HL-60/S4 treated with phorbol 12-myristate 13-acetate at 8.2 ng/mL for 4 days and 3 days (cell line): ENCODE results near the gene ABCC3.

Experiments used
- in situ Hi-C: fragments of 300-500 bp; cut with MboI; formaldehyde crosslinking; loops from 2 replicates; pipeline ENCODE4 v1.15.0; 2022; ENCODE audit warnings: low sequenced_read_pairs

The ABCC3 gene

DNA sequence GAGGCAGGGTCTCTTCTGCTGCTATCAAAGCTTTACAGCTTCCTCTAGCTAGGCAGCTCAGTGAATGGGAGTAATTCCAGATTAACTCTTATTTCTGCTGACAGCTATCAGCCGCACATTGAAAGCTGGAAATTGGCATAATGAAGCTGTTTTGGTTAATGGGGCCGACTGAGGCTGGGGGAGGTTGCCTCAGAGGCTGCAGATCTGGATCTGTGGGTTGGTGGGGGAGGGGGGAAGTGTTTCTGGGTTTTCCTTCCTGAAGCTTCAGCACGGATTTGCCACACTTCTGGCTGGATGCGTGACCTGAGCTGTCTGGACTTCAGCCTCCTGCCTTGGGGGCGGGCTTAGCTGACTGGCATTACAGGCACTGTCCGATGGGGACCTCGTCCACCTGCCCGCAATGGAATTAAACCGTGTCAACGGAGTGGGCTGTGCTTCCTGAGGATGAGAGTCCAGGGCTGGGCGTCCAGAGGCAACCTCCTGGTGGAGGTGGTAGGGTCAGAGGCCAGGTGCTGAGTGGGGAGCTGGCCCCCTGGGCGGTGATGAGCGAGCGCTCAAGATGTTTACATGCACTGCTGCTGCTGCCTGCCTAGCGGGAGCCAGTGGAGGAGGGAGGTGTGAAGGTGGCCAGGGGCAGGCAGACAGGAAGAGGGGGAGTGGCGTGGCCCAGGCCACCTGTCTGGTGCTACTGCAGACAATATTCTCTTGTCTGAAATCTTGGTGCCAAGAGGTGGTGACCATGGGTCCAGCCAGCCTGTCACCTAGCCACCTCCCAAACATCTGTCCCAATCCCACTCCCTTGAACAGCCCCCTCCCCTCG, 6.7 kb upstream of the ABCC3 start:
- in situ Hi-C loops, result no loop called here

DNA sequence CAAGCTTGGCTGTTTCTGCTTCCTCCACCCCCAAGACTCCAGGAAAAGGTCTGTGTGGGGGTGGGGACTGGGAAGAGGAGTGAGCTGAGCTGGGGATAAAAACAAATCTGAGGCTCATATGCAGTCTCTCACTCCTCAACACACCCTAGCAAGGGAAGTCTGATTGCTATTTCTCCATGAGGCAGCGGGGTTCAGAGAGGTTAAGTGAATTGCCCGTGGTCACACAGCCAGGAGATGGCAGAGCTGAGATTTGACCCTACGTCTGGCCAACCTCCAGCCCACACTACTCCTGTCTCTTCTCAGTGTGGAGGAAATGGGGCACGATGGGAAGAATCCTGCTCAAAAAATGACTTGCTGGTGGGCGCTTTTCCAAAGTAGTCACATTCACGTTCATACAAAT, 4.8 kb upstream of the ABCC3 start:
- in situ Hi-C loops, result no loop called here

DNA sequence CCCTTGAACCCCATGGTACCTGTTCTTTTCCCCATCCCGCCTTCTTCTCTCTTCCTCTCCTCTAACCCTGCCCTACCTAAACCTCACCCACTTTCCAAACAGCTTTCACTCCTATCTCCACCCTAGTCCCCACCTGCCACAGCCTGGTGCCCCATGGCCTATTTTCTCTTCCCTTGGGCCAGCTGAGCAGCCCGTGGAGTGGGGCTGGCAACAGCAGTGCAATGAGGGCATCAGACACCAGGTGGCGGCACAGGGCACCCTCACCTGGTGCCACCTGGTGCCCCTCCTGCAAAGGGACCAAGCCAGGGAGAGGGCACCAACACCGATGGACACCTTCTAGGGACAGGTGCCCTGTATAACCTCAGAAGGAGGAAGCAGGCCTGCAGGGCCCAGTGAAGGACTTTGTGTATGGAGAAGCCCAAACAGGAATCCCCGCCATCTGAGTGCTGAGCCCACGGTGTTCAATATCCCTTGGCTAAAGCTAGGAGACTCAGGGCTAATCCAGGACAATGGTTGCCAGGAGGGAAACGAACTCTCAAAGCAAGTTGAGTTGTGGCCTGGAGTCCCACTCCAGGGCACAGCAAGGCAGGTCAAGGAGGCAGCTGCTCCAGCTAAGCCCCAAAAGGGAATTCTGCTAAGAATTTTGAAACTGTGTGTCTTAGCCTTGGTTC, 4.0 kb upstream of the ABCC3 start:
- in situ Hi-C loops, result no loop called here

DNA sequence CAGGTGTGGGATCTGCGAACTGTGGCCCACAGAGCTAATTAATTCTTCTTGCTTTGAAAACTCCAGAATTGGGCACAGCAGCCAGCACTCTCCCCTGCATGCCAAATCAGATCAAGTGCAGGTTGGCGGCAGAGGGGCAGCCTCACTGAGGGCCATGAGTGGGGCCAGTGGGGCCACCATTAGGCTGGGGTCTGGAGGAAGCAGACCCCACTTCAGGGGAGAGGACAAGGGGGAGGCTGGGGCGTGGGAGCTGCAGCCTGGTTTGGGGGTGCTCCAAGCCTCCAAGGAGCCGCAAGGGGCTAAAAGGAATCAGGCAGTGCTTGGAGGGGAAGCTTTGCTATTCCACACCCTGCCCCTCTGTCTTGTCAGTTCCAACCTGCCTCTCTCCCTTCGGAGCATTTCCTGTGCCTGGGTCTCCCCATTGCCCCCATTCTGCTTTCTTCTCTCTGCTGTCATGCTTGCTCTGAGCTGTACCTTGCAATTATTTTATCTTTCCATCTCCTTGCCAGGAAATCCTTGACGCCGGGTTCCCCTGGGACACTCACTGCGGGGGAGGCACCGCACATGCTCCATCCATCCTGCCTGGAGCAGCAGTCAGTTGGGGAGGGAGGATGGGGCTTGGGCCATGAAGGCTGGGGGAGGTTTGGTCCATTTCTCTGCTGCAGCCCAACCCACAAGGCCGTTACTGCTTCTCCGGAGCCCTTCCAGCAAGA, 3.3 kb upstream of the ABCC3 start:
- in situ Hi-C loops, result no loop called here

DNA sequence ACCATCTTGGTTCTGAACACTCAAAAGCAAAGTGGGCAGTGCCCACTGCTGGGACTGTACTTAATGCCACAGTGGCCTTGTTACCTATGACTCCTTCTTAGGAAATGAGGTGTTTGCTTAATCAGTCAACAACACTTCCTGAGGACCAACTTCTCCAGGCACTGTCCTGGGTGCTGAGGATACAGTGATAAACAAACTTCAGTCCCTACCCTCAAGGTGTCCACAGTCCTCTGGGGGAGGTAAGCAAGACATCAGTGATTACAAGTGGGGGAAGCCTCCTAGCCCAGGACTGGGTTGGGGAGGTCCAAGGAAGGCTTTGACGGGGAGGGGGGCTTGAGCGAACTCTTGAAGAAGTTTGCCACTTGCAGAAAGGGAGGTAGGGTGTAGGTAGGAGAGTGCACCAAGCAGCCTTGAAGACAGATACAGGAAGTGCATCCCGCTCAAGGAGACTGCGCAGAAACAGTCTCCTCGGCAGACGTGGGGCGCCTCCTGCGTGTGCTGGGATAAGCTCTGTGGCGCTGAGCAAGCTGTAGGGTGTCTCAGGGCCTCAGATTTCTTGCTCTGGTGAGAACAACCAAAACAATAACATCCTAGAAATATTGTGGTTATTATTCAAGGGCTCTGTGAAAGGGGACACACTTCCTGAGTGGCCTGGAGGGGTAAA, 2.6 kb upstream of the ABCC3 start:
- in situ Hi-C loops, result no loop called here

DNA sequence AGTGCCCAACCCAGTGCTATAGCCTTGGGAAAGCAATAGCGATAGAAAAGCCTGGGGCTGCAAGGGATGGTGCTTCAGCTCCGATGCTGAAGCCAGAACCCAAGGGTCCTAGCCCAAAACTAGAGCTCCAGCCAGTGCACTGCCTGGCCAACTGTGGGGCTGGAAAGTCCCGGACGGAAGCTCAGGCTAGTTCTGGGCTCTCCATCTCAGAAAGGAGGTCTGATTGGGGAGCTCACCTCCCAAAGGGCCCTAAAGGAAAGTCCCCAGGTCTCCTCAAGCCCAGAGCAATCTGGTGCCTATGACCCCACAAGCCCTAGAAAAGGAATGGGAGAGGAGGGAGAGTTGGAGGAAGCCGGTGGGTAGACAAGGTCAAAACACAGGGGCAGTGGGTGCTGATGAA, 2.0 kb upstream of the ABCC3 start:
- in situ Hi-C loops, result no loop called here

DNA sequence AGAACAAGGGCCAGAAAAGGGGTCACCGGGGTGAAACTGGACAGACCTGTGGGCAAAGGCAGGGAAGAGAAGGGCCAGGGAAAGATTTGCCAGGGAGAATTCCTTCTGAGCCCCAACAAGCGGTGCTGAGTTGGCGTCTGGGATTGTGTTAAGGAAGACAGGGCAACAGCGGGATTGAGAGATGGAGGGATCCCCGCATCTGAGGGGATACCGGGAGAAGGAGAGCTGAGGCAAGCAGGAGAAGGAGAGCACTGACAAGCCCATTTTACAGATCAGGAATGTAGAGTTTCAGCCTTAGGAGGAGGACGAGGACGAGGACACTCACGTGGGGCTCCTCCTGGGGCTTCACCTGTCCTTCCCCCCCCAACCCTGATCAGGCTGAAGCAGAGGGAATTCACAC, 998 bp upstream of the ABCC3 start:
- in situ Hi-C loops, result no loop called here

DNA sequence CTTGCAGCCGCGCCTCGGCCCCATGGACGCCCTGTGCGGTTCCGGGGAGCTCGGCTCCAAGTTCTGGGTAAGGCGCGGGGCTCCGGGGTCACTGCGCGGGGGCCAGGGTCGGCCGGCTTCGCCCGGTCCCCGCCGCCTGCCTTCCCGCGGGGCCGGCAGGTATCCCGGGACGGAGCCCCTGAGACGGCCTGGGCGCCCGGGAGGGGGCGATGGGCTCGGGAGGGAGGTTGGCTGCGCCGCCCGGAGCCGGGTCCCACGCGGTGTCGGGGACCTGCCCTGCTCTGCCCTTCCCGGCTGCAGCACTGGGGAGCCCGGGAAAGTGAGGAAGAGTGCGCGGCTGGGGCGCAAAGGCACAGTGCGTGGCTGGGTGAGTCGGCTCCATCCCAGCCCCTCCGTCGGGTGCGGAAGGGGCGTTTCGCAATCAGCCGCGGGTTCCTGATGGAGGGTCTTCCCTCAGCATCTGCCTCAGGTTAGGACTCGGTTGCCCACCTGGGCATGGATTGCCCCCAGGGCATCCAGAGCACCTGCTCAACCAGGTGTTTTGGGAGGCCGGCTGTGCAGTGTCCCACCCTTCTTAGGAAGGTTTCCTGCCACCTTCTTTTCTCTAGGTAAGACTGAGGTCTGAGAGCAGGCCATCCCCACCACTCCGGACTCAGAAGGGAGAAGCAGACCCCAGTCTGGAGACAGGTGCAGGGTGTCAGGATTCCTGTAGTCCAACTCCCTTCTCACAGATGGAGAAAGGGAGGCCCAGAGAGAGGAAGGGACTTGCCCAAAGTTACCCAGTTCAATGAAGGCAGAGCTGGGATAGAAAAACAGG, 442 bp downstream of the ABCC3 start:
- in situ Hi-C loops, result no loop called here

DNA sequence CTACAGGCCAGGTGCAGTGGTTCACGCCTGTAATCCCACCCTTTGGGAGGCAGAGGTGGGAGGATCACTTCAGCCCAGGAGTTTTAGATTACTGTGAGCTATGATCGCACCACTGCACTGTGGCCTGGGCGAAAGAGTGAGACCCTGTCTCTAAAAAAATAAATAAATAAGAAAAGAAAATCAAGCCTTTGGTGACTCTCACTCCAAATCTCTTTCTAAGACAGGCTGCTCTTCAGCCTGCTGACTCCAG, 976 bp downstream of the ABCC3 start:
- in situ Hi-C loops, result no loop called here

DNA sequence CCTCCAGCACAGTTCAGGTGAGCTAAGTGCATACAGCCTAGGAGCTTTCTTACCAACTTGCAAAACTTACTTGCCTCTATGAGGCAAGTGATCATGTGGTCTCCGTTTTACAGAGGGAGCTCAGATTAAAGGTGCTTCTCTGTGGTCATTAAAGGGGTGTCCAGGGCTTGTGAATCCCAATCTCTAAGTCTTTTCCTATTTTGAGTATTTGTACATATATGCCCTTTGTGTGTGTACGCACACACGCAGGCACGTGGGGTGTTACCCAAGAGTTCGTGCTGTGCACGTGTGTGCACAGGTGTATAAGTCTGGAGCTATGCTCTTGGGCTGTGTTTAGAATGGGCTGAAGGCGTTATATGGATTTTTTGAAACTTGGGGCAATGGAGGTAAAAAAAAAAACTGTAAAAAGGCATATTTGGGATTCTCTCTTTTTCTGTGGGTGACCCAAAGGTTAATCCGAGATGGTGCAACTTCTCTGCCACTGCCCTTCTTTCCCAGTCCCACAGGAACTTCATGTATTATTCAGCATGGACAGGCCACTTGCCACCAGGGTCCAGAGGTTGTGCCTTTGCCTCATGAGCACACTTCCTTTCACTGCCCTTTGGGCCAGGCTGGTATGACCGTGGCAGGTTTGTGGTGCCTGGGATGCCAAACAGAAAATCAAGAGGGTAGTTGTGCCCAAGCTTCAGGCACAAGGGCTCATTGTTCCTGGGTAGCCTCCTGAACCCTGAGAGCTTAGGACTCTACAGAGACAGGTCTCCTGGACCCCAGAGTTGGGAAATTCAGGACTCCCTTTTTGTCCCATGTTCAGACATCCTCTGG, 1.5 kb downstream of the ABCC3 start:
- in situ Hi-C loops, result no loop called here

DNA sequence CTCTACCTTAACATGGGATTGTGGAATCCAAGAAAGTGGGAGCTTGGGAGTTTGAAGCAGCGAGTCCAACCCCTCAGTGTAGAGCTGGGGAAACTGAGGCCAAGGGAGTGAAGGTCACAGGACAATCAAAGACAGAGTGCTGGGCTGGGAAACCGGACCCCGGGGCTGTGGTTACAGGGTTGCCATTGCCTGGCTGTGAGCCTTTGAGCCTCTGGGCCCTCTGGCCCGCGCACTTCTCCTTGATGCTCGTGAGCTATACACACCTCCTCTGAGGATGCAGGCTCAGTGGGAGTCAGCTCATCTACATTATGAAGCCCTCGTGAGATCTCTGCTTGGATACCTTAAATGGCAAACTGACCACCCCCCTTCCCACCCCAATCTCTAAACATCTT, 2.1 kb downstream of the ABCC3 start:
- in situ Hi-C loops, result no loop called here

DNA sequence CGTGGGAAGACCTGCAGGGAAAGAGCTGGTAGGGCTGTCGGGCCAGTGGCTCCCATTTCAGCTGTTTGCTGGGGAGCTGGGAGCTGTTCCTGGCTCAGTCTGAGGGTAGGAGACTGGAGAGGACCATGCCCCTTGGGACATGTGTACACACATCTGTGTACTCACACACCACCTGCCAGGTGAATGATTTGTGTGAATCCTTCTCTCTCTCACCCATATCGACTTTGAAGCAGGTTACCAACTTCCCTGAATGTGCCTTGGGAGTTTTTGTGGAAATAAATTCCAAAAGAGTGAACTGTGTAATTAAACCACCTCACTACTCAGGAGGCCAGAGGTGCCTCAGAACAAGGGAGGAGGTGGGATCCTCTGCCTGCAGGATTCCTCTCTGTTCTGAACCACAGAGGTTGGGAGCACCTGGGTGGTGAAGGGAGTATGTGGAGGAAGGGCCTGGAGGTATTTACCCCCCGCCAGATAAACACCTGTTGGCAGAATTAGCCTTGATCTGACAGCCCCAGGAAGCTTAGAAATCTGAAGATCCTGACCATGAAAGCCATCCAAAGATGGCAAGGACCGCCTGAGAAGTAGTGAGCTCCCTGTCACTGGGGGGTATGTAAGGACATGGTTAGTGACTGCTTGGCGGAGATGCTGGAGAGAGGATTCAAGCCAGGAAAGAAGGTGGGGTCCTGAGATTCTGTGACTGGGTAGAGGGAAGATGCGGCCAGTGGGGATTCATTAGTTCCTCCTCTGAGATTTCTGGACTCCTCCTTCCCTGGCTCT, 3.3 kb downstream of the ABCC3 start:
- in situ Hi-C loops, result no loop called here

DNA sequence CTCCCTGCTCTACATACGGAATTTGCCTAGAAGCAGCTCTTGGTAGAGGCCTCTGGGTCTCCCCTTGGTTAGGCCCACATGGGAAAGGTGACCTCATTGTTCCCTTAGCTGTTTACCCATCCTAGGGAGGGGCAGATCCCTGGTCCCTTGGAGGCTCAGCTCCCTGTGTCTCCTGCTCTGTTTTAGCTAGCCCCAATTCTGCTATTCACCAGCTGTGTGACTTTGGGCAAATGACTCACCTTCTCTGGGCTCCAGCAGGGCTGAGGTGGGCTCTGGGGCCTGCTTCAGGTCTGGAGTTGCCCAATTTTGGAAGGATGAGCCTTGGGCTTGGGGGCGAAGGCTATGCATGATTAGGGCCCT, 3.9 kb downstream of the ABCC3 start:
- in situ Hi-C loops, result no loop called here

DNA sequence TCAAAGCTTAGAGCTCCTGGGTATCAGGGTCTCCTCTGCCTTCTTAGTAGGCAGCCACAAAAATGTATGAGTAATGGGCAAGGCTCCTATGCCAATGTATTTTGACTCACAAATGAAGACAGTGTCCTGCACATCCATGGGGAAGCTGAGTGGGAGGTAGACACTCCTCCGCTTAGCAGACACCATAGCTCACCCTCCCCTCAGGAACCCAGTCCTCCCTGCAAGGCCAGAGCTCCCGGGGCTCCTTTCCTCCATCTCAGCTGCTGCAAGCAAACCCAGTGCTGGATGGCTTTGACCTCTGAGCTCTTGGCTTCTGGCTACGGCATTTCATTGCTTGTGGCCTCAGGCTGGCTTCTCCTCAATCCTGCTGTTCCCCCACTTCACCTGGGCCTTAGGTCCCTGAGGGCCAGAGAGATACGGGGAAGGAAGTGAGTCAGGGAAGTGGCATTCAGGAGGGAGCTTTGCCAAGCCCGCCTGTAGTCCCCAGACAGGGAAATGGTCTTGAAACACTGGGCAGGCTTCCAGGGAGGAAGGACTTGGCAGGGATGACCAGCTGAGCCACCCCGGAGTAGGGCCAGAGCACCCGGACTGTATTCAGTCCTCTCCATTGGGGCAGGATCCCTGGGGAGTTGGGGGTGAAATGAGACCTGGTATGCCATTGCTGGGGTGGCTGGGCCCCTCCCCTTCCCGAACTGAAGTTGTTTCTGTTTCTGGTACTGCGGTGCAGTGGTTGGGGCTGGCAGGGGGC, 4.5 kb downstream of the ABCC3 start:
- in situ Hi-C loops, result no loop called here

DNA sequence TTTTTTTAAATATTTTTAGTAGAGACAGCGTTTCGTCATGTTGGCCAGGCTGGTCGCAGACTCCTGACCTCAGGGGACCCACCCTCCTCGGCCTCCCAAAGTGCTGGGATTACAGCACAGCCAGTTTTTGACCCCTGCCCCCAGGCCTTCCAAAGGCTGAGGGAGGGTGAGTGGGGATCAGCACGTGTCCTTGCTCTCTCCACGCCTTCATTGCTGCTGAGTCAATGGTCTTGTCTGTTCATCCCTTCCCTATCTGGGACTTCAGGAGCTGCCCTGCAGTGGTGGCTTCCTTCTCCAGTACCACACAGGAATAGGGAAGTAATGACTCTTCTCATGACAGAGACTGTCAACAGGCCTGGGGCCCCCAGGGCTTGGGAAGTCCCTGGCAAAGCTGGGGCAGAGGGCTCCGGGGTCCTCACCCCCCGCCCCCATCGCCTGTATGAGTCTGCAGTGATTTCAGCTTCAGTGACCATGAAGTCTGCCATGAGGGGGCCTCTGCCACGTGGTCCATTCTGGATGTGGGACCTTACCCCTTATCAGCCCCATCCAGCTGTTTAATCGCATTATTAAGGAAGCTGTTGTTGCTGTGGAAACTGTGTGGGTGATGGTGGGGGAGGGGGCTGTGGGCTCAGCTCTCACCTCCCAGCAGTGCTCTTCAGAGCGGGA, 6.1 kb downstream of the ABCC3 start:
- in situ Hi-C loops, result no loop called here

DNA sequence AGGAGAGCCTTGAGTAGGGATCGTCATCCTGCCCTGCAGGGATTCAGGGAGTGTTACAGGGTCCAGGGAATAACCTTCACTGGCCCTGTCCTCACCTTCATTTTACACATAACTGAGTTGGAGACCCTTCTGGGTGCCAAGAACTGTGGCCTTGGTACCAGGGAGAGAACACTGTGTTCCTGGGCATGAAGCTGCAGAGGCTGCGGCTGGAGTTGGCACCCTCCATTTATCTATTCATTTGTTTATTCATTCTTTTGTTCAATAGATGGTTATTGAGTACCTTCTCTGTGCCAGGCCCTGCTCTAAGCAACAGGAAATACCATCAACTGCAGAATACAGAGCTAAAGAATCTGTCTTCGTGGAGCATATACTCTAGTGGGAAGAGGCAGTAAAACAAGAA, 6.7 kb downstream of the ABCC3 start:
- in situ Hi-C loops, result no loop called here

DNA sequence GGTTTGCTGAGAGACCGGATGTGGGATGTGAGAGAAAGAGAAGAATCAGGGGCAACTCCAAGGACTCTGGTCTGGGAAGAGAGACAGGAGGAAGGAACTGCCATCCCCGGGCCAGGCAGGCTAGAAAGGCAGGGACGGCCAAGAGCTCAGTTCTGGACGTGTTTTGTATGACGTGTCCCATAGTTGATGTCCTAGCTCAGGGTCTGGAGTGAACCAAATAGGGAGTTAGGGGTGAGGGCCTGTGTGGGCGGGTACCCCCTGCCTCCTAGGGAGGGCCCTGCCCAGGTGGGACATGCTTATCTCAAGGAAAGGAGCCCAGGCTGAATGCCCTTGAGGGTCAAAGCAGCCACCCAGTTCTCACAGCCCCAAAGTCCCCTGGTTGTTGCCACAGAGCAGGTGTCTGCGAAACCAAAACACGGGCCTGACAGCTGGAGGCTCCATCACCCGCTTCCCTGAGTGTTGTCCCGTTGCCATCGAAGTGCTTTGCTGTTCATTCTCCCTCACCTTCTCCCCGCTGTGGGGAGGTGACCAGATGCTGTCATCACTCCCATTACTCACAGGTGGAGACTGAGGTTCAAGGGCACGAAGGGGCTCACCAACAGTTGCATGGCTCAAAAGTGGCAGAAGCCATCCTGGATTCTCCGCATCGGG, 7.5 kb downstream of the ABCC3 start:
- in situ Hi-C loops, result no loop called here
